Endodermal cell (in vitro differentiated cells): Measurements from ENCODE around the gene DRD4. TPM values are rescaled to one million over a fixed set of nuclear protein-coding genes. Genes with fewer than 3 reads are reported as not detected.

Source experiments
- DNase-seq: peaks from one replicate; pipeline ENCODE4 v3.0.0-alpha.2; 2017
- H3K27ac ChIP-seq: 2 replicates; pipeline ENCODE4 v1.5.1; 2013; ENCODE audit warnings: mild to moderate bottlenecking, low read depth, low read length, moderate library complexity
- H3K27me3 ChIP-seq: 2 replicates; pipeline ENCODE4 v1.6.1; 2013; ENCODE audit warnings: mild to moderate bottlenecking, low read length, moderate library complexity; ENCODE audit not compliant: insufficient read depth, control insufficient read depth, poor library complexity, severe bottlenecking
- H3K36me3 ChIP-seq: 2 replicates; pipeline ENCODE4 v1.7.0; 2013; ENCODE audit warnings: mild to moderate bottlenecking, low read length, moderate library complexity; ENCODE audit not compliant: control insufficient read depth, insufficient read depth
- H3K4me1 ChIP-seq: one replicate; pipeline ENCODE4 v1.7.0; 2013; ENCODE audit warnings: low read length; ENCODE audit not compliant: control insufficient read depth, insufficient read depth
- H3K4me3 ChIP-seq: 2 replicates; pipeline ENCODE4 v1.5.1; 2013; ENCODE audit warnings: mild to moderate bottlenecking, low read length, moderate library complexity
- H3K9ac ChIP-seq: 2 replicates; pipeline ENCODE4 v1.6.1; 2013; ENCODE audit warnings: mild to moderate bottlenecking, low read length, moderate library complexity; ENCODE audit not compliant: poor library complexity, severe bottlenecking; ENCODE audit errors: extremely low read depth
- H3K9me3 ChIP-seq: 2 replicates; pipeline ENCODE4 v1.6.1; 2013; ENCODE audit warnings: mild to moderate bottlenecking, low read length, moderate library complexity; ENCODE audit not compliant: control insufficient read depth
- H3K27ac Mint-ChIP-seq: 2 replicates; pipeline ENCODE4 v1.8.0; 2020; ENCODE audit warnings: mixed read lengths
- H3K27me3 Mint-ChIP-seq: 2 replicates; pipeline ENCODE4 v1.8.0; 2021; ENCODE audit warnings: mild to moderate bottlenecking, mixed read lengths; ENCODE audit not compliant: insufficient read depth
- H3K36me3 Mint-ChIP-seq: 2 replicates; pipeline ENCODE4 v1.8.0; 2020; ENCODE audit warnings: low read depth, mixed read lengths
- H3K4me1 Mint-ChIP-seq: 2 replicates; pipeline ENCODE4 v1.8.0; 2020; ENCODE audit warnings: mixed read lengths
- H3K4me3 Mint-ChIP-seq: 2 replicates; pipeline ENCODE4 v1.8.0; 2020; ENCODE audit warnings: mild to moderate bottlenecking, moderate library complexity, mixed read lengths
- H3K9me3 Mint-ChIP-seq: 2 replicates; pipeline ENCODE4 v1.8.0; 2020; ENCODE audit warnings: mild to moderate bottlenecking, mixed read lengths
- CTCF ChIP-seq: fragments of 200-600 bp; sonication (generic); conservative IDR thresholded peaks from 2 replicates; pipeline ENCODE4 v1.5.0; 2021; ENCODE audit warnings: antibody characterized with exemption, mild to moderate bottlenecking
- WGBS, 2 experiments: methylation state at CpG; one replicate each; pipeline versions ENCODE4 v1.1.5 to v1.1.7; 2013; ENCODE audit warnings: missing lambda C conversion rate in 2 of 2, mixed read lengths in 1 of 2; ENCODE audit not compliant: insufficient coverage in 1 of 2, insufficient read length in 1 of 2; 5-methylcytosine and 5-hydroxymethylcytosine counted together
- total RNA-seq, 2 donors: library from RNA; stranded (reverse); fragmentation: NEBNext Ultra II Directional in 1 of 2; extraction: Animal tissue kit (Norgen Biotek cat#: 25700) in 1 of 2; gene quantifications; 2 replicates in 1 of 2; 3 replicates in 1 of 2; pipeline ENCODE4 v1.2.1, GENCODE V29; 2021

Gene DRD4
- total RNA-seq, 2 donors from 2014 or later, result 1.8 to 2.7 TPM

GRCh38 chr11:641806-642370 lies 4.8 kb downstream of the DRD4 start:
- Histone ChIP-seq H3K4me3 (no peak overlapping the region), H3K9me3 (no peaks in the 10 kb centered on the region), H3K27me3 (peaks cover 36% of the 10 kb centered on the region), H3K27ac (no peak overlapping the region), H3K4me1 (peaks cover 3% of the 10 kb centered on the region), H3K9ac (no peak overlapping the region), H3K36me3 (no peaks in the 10 kb centered on the region)
- Mint-ChIP-seq H3K4me1 (peaks cover 9% of the 10 kb centered on the region), H3K36me3 (peaks cover 12% of the 10 kb centered on the region), H3K9me3 (no peaks in the 10 kb centered on the region), H3K4me3 (no peak overlapping the region), H3K27me3 (peaks cover 34% of the 10 kb centered on the region), H3K27ac (no peak overlapping the region)
- no peak for DNase-seq
- WGBS, 2 experiments, result 94 to 98% methylated on average over 9 to 19 of the region's 19 CpGs
- TF ChIP-seq CTCF, result no peak

GRCh38 chr11:643366-643765 lies 6.3 kb downstream of the DRD4 start:
- Histone ChIP-seq H3K36me3 (no peaks in the 10 kb centered on the region), H3K4me3 (no peak overlapping the region), H3K27me3 (peaks cover 21% of the 10 kb centered on the region), H3K9ac (no peak overlapping the region), H3K9me3 (no peaks in the 10 kb centered on the region), H3K4me1 (peaks cover 3% of the 10 kb centered on the region), H3K27ac (no peak overlapping the region)
- DNase-seq, result no peak
- no peak for TF ChIP-seq CTCF
- no peaks in the 10 kb centered on the region for H3K9me3 Mint-ChIP-seq
- H3K27me3 Mint-ChIP-seq, result peaks cover 22% of the 10 kb centered on the region
- H3K27ac Mint-ChIP-seq, result no peak overlapping the region
- peaks cover 6% of the 10 kb centered on the region for H3K4me1 Mint-ChIP-seq
- H3K4me3 Mint-ChIP-seq, result no peak overlapping the region
- WGBS, 2 experiments, result 93 to 94% methylated on average over 7 to 9 of the region's 9 CpGs
- peaks cover 19% of the 10 kb centered on the region for H3K36me3 Mint-ChIP-seq

- no peak overlapping the region for H3K9ac ChIP-seq
Observed at GRCh38 chr11:643849-644738, 7.0 kb downstream of the DRD4 start.

More at GRCh38 chr11:643849-644738, 7.0 kb downstream of the DRD4 start:
- no peaks in the 10 kb centered on the region for H3K9me3 Mint-ChIP-seq
- no peak overlapping the region for H3K27ac ChIP-seq
- H3K27ac Mint-ChIP-seq, result no peak overlapping the region
- H3K36me3 ChIP-seq, result no peaks in the 10 kb centered on the region
- peaks cover 14% of the 10 kb centered on the region for H3K27me3 Mint-ChIP-seq
- no peak for DNase-seq
- H3K4me3 Mint-ChIP-seq, result no peak overlapping the region
- H3K9me3 ChIP-seq, result no peaks in the 10 kb centered on the region
- 93 to 98% methylated on average over 30 to 50 of the region's 50 CpGs for WGBS, 2 experiments
- H3K36me3 Mint-ChIP-seq, result peaks cover 24% of the 10 kb centered on the region
- no peak overlapping the region for H3K4me3 ChIP-seq
- H3K4me1 Mint-ChIP-seq, result no peaks in the 10 kb centered on the region
- H3K4me1 ChIP-seq, result no peaks in the 10 kb centered on the region
- H3K27me3 ChIP-seq, result peaks cover 14% of the 10 kb centered on the region
- TF ChIP-seq CTCF, result no peak
